ENCODE data around the gene DCT. TPM values are rescaled to one million over a fixed set of nuclear protein-coding genes. Genes with fewer than 3 reads are reported as not detected.

The DCT gene
- total and polyA plus RNA-seq, 4 donors: 0.03 to 0.54 (median 0.29) TPM; not detected in 1

GRCh38 chr13:94478913-94479312, 569 bp downstream of the DCT start:
- Histone ChIP-seq H3K4me1 (ENCODE audit: control insufficient read depth in 1 of 2, insufficient read depth in 2 of 2, low read length in 2 of 2) (no peaks in the 10 kb centered on the region), H3K36me3 (ENCODE audit: control insufficient read depth in 1 of 2, insufficient read depth in 2 of 2, low read length in 1 of 2) (no peaks in the 10 kb centered on the region), H3K27me3 (ENCODE audit: control insufficient read depth in 1 of 2, insufficient read depth in 2 of 2, low read length in 1 of 2) (no peaks in the 10 kb centered on the region), H3K27ac (ENCODE audit: low read depth in 1 of 2, low read length in 2 of 2) (no peak overlapping the region), H3K4me3 (ENCODE audit: low read length in 2 of 2) (no peak overlapping the region), H3K9me3 (ENCODE audit: control insufficient read depth, low read length) (no peaks in the 10 kb centered on the region)
- DNase-seq (no peak), ATAC-seq (ENCODE audit: low FRiP score) (no peak)
- intact Hi-C loops (cut with DNase I): no loop called here
- 81 to 88% methylated on average over 11 of the region's 11 CpGs for WGBS, 2 donors

DNA sequence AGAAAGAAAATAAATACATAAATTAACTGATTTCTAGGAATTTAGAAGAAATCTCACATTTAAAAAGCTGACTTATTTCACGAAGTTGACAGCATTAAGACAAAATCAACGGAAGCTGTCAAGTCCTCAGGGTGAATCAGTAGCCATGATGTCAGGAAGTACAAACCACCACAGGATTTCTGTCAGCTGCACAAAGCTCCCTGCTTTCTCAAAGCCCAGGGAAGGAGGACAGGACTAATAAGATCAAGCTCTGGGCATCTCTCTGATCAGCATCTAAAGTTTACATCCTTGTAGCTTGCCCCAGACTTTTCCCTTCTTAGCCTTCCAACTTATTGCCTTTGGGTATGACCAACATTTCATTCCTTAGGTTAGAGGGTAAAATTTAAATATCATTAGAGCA, 9.4 kb downstream of the DCT start:
- WGBS, 2 donors: 90 to 96% methylated on average over 2 of the region's 2 CpGs
- intact Hi-C loops (cut with DNase I): no loop called here
- ATAC-seq (ENCODE audit: low FRiP score) (no peak), DNase-seq (no peak)
- no peaks in the 10 kb centered on the region for H3K4me1 ChIP-seq (ENCODE audit: control insufficient read depth in 1 of 2, insufficient read depth in 2 of 2, low read length in 2 of 2)
- no peak overlapping the region for H3K4me3 ChIP-seq (ENCODE audit: low read length in 2 of 2)
- no peaks in the 10 kb centered on the region for H3K9me3 ChIP-seq (ENCODE audit: control insufficient read depth, low read length)
- no peak overlapping the region for H3K27ac ChIP-seq (ENCODE audit: low read depth in 1 of 2, low read length in 2 of 2)
- no peaks in the 10 kb centered on the region for H3K27me3 ChIP-seq (ENCODE audit: control insufficient read depth in 1 of 2, insufficient read depth in 2 of 2, low read length in 1 of 2)
- H3K36me3 ChIP-seq (ENCODE audit: control insufficient read depth in 1 of 2, insufficient read depth in 2 of 2, low read length in 1 of 2): no peaks in the 10 kb centered on the region

- Histone ChIP-seq H3K4me1 (ENCODE audit: control insufficient read depth in 1 of 2, insufficient read depth in 2 of 2, low read length in 2 of 2) (no peaks in the 10 kb centered on the region), H3K9me3 (ENCODE audit: control insufficient read depth, low read length) (no peaks in the 10 kb centered on the region), H3K36me3 (ENCODE audit: control insufficient read depth in 1 of 2, insufficient read depth in 2 of 2, low read length in 1 of 2) (no peaks in the 10 kb centered on the region), H3K27me3 (ENCODE audit: control insufficient read depth in 1 of 2, insufficient read depth in 2 of 2, low read length in 1 of 2) (no peaks in the 10 kb centered on the region), H3K4me3 (ENCODE audit: low read length in 2 of 2) (no peak overlapping the region), H3K27ac (ENCODE audit: low read depth in 1 of 2, low read length in 2 of 2) (no peak overlapping the region)
- DNase-seq (no peak), ATAC-seq (ENCODE audit: low FRiP score) (no peak)
- WGBS, 2 donors: 80 to 81% methylated on average over 1 of the region's 1 CpG
- intact Hi-C loops (cut with DNase I): no loop called here
Measured at GRCh38 chr13:94464771-94465170, 14.7 kb downstream of the DCT start.

DNA sequence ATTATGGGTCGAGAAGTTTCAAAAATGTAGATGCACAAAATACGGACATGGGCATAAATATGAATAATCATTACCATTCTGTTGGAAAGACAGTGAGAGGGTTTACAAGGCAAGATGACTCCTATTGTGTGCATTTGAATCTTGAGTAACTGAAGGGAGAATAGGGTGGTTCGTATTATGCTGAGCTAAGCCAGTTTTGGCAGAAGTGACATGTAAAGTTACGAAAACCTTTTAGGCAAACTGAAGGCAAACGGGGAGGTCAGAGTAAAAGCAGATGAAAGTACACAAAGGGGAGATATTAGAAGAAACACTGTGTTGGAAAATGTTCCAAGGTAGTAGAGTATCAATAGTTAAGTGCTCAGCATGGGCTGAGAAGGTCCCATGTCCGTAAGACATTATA, 16.8 kb downstream of the DCT start:
- H3K27me3 ChIP-seq (ENCODE audit: control insufficient read depth in 1 of 2, insufficient read depth in 2 of 2, low read length in 1 of 2): no peaks in the 10 kb centered on the region
- H3K4me3 ChIP-seq (ENCODE audit: low read length in 2 of 2): no peak overlapping the region
- H3K4me1 ChIP-seq (ENCODE audit: control insufficient read depth in 1 of 2, insufficient read depth in 2 of 2, low read length in 2 of 2): no peaks in the 10 kb centered on the region
- intact Hi-C loops (cut with DNase I): no loop called here
- no peaks in the 10 kb centered on the region for H3K9me3 ChIP-seq (ENCODE audit: control insufficient read depth, low read length)
- WGBS, 2 donors: 84 to 89% methylated on average over 6 of the region's 6 CpGs
- H3K36me3 ChIP-seq (ENCODE audit: control insufficient read depth in 1 of 2, insufficient read depth in 2 of 2, low read length in 1 of 2): no peaks in the 10 kb centered on the region
- no peak for ATAC-seq (ENCODE audit: low FRiP score)
- DNase-seq: no peak
- no peak overlapping the region for H3K27ac ChIP-seq (ENCODE audit: low read depth in 1 of 2, low read length in 2 of 2)

GRCh38 chr13:94459116-94459515, 20.4 kb downstream of the DCT start:
- DNase-seq (no peak), ATAC-seq (ENCODE audit: low FRiP score) (no peak)
- intact Hi-C loops (cut with DNase I): no loop called here

GRCh38 chr13:94455414-94455813, 24.1 kb downstream of the DCT start:
- ATAC-seq (ENCODE audit: low FRiP score): no peak
- intact Hi-C loops (cut with DNase I): no loop called here

More at GRCh38 chr13:94459116-94459515, 20.4 kb downstream of the DCT start:
- no peak overlapping the region for H3K4me3 ChIP-seq (ENCODE audit: low read length in 2 of 2)
- 75 to 82% methylated on average over 1 of the region's 1 CpG for WGBS, 2 donors
- H3K4me1 ChIP-seq (ENCODE audit: control insufficient read depth in 1 of 2, insufficient read depth in 2 of 2, low read length in 2 of 2): no peaks in the 10 kb centered on the region
- H3K27ac ChIP-seq (ENCODE audit: low read depth in 1 of 2, low read length in 2 of 2): no peak overlapping the region
- H3K27me3 ChIP-seq (ENCODE audit: control insufficient read depth in 1 of 2, insufficient read depth in 2 of 2, low read length in 1 of 2): no peaks in the 10 kb centered on the region
- H3K9me3 ChIP-seq (ENCODE audit: control insufficient read depth, low read length): no peaks in the 10 kb centered on the region
- no peaks in the 10 kb centered on the region for H3K36me3 ChIP-seq (ENCODE audit: control insufficient read depth in 1 of 2, insufficient read depth in 2 of 2, low read length in 1 of 2)

DNA sequence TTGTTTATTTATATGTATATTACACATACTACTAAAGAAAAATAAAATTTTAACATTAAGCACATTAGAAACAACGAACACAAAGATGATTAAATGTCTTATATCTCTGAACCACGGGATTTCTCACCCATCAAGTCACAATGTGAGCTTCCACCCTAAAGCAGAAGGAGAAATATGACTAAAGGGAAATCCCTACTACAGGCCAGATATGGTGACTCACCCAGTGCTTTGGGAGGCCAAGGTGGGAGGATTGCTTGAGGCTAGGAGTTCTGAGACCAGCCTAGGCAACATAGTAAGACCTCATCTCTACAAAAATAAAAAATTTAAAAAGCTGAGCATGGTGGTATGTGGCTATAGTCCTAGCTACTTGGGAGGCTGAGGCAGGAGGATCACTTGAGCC, 24.6 kb downstream of the DCT start:
- DNase-seq: no peak
- Histone ChIP-seq H3K4me3 (ENCODE audit: low read length in 2 of 2) (no peak overlapping the region), H3K36me3 (ENCODE audit: control insufficient read depth in 1 of 2, insufficient read depth in 2 of 2, low read length in 1 of 2) (no peaks in the 10 kb centered on the region), H3K27ac (ENCODE audit: low read depth in 1 of 2, low read length in 2 of 2) (no peak overlapping the region), H3K9me3 (ENCODE audit: control insufficient read depth, low read length) (no peaks in the 10 kb centered on the region), H3K27me3 (ENCODE audit: control insufficient read depth in 1 of 2, insufficient read depth in 2 of 2, low read length in 1 of 2) (no peaks in the 10 kb centered on the region), H3K4me1 (ENCODE audit: control insufficient read depth in 1 of 2, insufficient read depth in 2 of 2, low read length in 2 of 2) (no peaks in the 10 kb centered on the region)
- no peak for ATAC-seq (ENCODE audit: low FRiP score)
- 74 to 80% methylated on average over 2 of the region's 2 CpGs for WGBS, 2 donors
- intact Hi-C loops (cut with DNase I): no loop called here

More at GRCh38 chr13:94455414-94455813, 24.1 kb downstream of the DCT start:
- H3K4me1 ChIP-seq (ENCODE audit: control insufficient read depth in 1 of 2, insufficient read depth in 2 of 2, low read length in 2 of 2): no peaks in the 10 kb centered on the region
- no peak for DNase-seq
- no peaks in the 10 kb centered on the region for H3K36me3 ChIP-seq (ENCODE audit: control insufficient read depth in 1 of 2, insufficient read depth in 2 of 2, low read length in 1 of 2)
- H3K27me3 ChIP-seq (ENCODE audit: control insufficient read depth in 1 of 2, insufficient read depth in 2 of 2, low read length in 1 of 2): no peaks in the 10 kb centered on the region
- no peak overlapping the region for H3K4me3 ChIP-seq (ENCODE audit: low read length in 2 of 2)
- 70 to 73% methylated on average over 2 of the region's 2 CpGs for WGBS, 2 donors
- H3K27ac ChIP-seq (ENCODE audit: low read depth in 1 of 2, low read length in 2 of 2): no peak overlapping the region
- no peaks in the 10 kb centered on the region for H3K9me3 ChIP-seq (ENCODE audit: control insufficient read depth, low read length)

- H3K36me3 ChIP-seq (ENCODE audit: control insufficient read depth in 1 of 2, insufficient read depth in 2 of 2, low read length in 1 of 2): no peaks in the 10 kb centered on the region
- H3K9me3 ChIP-seq (ENCODE audit: control insufficient read depth, low read length): peaks cover under 1% of the 10 kb centered on the region
- H3K4me3 ChIP-seq (ENCODE audit: low read length in 2 of 2): no peak overlapping the region
- no peaks in the 10 kb centered on the region for H3K27me3 ChIP-seq (ENCODE audit: control insufficient read depth in 1 of 2, insufficient read depth in 2 of 2, low read length in 1 of 2)
- DNase-seq: no peak
- H3K4me1 ChIP-seq (ENCODE audit: control insufficient read depth in 1 of 2, insufficient read depth in 2 of 2, low read length in 2 of 2): no peaks in the 10 kb centered on the region
- ATAC-seq (ENCODE audit: low FRiP score): no peak
- H3K27ac ChIP-seq (ENCODE audit: low read depth in 1 of 2, low read length in 2 of 2): no peak overlapping the region
- intact Hi-C loops (cut with DNase I): no loop called here
Measured at GRCh38 chr13:94454334-94454733, 25.1 kb downstream of the DCT start.

DNA sequence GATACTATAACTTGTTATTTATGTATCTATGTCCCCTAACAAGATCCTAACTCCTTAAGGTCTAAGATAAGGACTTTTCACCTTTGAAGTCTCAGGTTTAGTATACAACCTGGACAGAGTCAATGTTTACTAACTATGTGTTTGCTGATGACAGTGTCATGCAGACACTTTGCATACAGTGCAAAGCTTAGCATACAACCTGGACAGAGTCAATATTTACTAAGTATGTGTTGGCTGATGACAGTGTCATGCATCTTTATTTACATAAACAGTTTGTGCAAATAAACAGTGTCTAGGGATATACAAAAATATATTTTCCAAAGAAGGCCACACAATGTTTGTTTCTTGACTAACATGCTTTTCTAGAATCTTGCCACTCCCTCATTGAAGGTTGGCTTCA, 34.7 kb downstream of the DCT start:
- no peak for DNase-seq
- peaks cover 7% of the 10 kb centered on the region for H3K9me3 ChIP-seq (ENCODE audit: control insufficient read depth, low read length)
- intact Hi-C loops (cut with DNase I): no loop called here
- no peak for ATAC-seq (ENCODE audit: low FRiP score)
- H3K4me3 ChIP-seq (ENCODE audit: low read length in 2 of 2): no peak overlapping the region
- H3K36me3 ChIP-seq (ENCODE audit: control insufficient read depth in 1 of 2, insufficient read depth in 2 of 2, low read length in 1 of 2): peaks cover 0 to 2% of the 10 kb centered on the region in 2 donors
- no peaks in the 10 kb centered on the region for H3K27me3 ChIP-seq (ENCODE audit: control insufficient read depth in 1 of 2, insufficient read depth in 2 of 2, low read length in 1 of 2)
- H3K4me1 ChIP-seq (ENCODE audit: control insufficient read depth in 1 of 2, insufficient read depth in 2 of 2, low read length in 2 of 2): no peaks in the 10 kb centered on the region
- H3K27ac ChIP-seq (ENCODE audit: low read depth in 1 of 2, low read length in 2 of 2): no peak overlapping the region

Measured in aorta (tissue), 5 donors.